Type B pancreatic cell (in vitro differentiated cells): Measurements from ENCODE around the gene TAAR6. TPM values are rescaled to one million over a fixed set of nuclear protein-coding genes. Genes with fewer than 3 reads are reported as not detected.

ENCODE experiments used
- DNase-seq: peaks from one replicate; pipeline ENCODE4 v3.0.0; 2021; ENCODE audit warnings: mixed read lengths; ENCODE audit not compliant: unreplicated experiment; ENCODE audit errors: extremely low spot score
- H3K27ac Mint-ChIP-seq: 2 replicates; pipeline ENCODE4 v1.8.0; 2021; ENCODE audit warnings: mild to moderate bottlenecking, mixed read lengths
- H3K27me3 Mint-ChIP-seq: 2 replicates; pipeline ENCODE4 v1.8.0; 2021; ENCODE audit warnings: mixed read lengths
- H3K36me3 Mint-ChIP-seq: 2 replicates; pipeline ENCODE4 v1.8.0; 2021; ENCODE audit warnings: mixed read lengths
- H3K4me1 Mint-ChIP-seq: one replicate; pipeline ENCODE4 v1.8.0; 2021; ENCODE audit warnings: mixed read lengths; ENCODE audit not compliant: unreplicated experiment
- H3K4me3 Mint-ChIP-seq: 2 replicates; pipeline ENCODE4 v1.8.0; 2021; ENCODE audit warnings: mild to moderate bottlenecking, mixed read lengths
- H3K9me3 Mint-ChIP-seq: 2 replicates; pipeline ENCODE4 v1.8.0; 2021; ENCODE audit warnings: mixed read lengths
- long read RNA-seq: library from polyadenylated mRNA; unstranded; transcript quantifications from one replicate; pipeline ENCODE4 v2.0.0, GENCODE V29; 2020
- total RNA-seq: library from RNA; stranded (reverse); gene quantifications from 2 replicates; pipeline ENCODE4 v1.2.1, GENCODE V29; 2021; ENCODE audit warnings: low replicate concordance
- TF ChIP-seq, protein P1 (sequence below): fragments of 200-600 bp; sonication (generic); conservative IDR thresholded peaks from 2 replicates; pipeline ENCODE4 v1.5.0; 2021; ENCODE audit warnings: antibody characterized with exemption, mild to moderate bottlenecking

The TAAR6 gene
- not detected in 2 replicates for total RNA-seq
- long read RNA-seq: 0 reads

DNA sequence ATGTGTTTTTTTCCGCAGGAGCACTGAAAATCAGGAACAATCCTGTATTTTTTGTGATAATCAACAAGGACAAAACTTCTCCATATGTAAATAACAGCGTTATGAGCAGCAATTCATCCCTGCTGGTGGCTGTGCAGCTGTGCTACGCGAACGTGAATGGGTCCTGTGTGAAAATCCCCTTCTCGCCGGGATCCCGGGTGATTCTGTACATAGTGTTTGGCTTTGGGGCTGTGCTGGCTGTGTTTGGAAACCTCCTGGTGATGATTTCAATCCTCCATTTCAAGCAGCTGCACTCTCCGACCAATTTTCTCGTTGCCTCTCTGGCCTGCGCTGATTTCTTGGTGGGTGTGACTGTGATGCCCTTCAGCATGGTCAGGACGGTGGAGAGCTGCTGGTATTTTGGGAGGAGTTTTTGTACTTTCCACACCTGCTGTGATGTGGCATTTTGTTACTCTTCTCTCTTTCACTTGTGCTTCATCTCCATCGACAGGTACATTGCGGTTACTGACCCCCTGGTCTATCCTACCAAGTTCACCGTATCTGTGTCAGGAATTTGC, at the start of gene TAAR6:
TAAR6 (plus strand) TSS at position 102 of the 557 bp plus-strand sequence; CDS start at position 102, 0 bp downstream.
- TF ChIP-seq, protein P1, sequence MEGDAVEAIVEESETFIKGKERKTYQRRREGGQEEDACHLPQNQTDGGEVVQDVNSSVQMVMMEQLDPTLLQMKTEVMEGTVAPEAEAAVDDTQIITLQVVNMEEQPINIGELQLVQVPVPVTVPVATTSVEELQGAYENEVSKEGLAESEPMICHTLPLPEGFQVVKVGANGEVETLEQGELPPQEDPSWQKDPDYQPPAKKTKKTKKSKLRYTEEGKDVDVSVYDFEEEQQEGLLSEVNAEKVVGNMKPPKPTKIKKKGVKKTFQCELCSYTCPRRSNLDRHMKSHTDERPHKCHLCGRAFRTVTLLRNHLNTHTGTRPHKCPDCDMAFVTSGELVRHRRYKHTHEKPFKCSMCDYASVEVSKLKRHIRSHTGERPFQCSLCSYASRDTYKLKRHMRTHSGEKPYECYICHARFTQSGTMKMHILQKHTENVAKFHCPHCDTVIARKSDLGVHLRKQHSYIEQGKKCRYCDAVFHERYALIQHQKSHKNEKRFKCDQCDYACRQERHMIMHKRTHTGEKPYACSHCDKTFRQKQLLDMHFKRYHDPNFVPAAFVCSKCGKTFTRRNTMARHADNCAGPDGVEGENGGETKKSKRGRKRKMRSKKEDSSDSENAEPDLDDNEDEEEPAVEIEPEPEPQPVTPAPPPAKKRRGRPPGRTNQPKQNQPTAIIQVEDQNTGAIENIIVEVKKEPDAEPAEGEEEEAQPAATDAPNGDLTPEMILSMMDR: no peak
- H3K4me1 Mint-ChIP-seq: no peaks in the 10 kb centered on the region
- no peaks in the 10 kb centered on the region for H3K9me3 Mint-ChIP-seq
- H3K4me3 Mint-ChIP-seq: no peak within 1 kb of the TSS
- no peaks in the 10 kb centered on the region for H3K27me3 Mint-ChIP-seq
- DNase-seq: no peak
- H3K27ac Mint-ChIP-seq: no peak within 1 kb of the TSS
- no peaks in the 10 kb centered on the region for H3K36me3 Mint-ChIP-seq

DNA sequence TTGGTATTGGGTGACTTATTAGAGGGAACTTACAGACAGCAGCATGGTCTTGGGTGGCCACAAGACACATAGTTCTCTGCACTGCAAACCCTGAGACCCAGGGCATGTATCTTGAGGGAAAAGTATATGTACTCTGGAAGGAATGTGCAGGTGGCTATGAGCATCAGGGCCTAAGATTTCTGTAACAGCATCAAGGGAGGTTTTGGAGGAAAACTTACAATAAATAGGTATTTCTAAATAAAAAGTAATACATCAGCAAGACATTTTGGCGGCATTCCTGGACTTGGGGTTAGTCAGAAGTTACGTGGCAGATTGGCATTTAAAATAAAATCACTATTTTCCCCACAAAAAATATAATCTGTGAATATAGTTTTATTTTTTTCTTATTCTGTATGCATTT, 49.2 kb upstream of the TAAR6 start:
- no peaks in the 10 kb centered on the region for H3K36me3 Mint-ChIP-seq
- peaks cover 4% of the 10 kb centered on the region for H3K27me3 Mint-ChIP-seq
- DNase-seq: no peak
- no peaks in the 10 kb centered on the region for H3K9me3 Mint-ChIP-seq
- TF ChIP-seq, protein P1: no peak
- H3K4me3 Mint-ChIP-seq: no peak overlapping the region
- no peak overlapping the region for H3K27ac Mint-ChIP-seq
- no peaks in the 10 kb centered on the region for H3K4me1 Mint-ChIP-seq

GRCh38 chr6:132524646-132525045, 45.5 kb upstream of the TAAR6 start:
- TF ChIP-seq, protein P1: no peak
- no peak overlapping the region for H3K27ac Mint-ChIP-seq
- no peak overlapping the region for H3K4me3 Mint-ChIP-seq
- no peaks in the 10 kb centered on the region for H3K36me3 Mint-ChIP-seq
- no peaks in the 10 kb centered on the region for H3K9me3 Mint-ChIP-seq
- H3K27me3 Mint-ChIP-seq: peaks cover 6% of the 10 kb centered on the region
- DNase-seq: no peak
- H3K4me1 Mint-ChIP-seq: no peaks in the 10 kb centered on the region

- no peaks in the 10 kb centered on the region for H3K9me3 Mint-ChIP-seq
- no peaks in the 10 kb centered on the region for H3K36me3 Mint-ChIP-seq
- H3K4me3 Mint-ChIP-seq: no peak overlapping the region
- H3K27me3 Mint-ChIP-seq: peaks cover 6% of the 10 kb centered on the region
- H3K4me1 Mint-ChIP-seq: no peaks in the 10 kb centered on the region
- H3K27ac Mint-ChIP-seq: no peak overlapping the region
- no peak for DNase-seq
- TF ChIP-seq, protein P1: no peak
Observed at GRCh38 chr6:132525866-132526265, 44.3 kb upstream of the TAAR6 start.

- H3K36me3 Mint-ChIP-seq: no peaks in the 10 kb centered on the region
- peaks cover 6% of the 10 kb centered on the region for H3K27me3 Mint-ChIP-seq
- H3K4me1 Mint-ChIP-seq: no peaks in the 10 kb centered on the region
- no peak for DNase-seq
- H3K27ac Mint-ChIP-seq: no peak overlapping the region
- no peaks in the 10 kb centered on the region for H3K9me3 Mint-ChIP-seq
- no peak overlapping the region for H3K4me3 Mint-ChIP-seq
- TF ChIP-seq, protein P1: no peak
Observed at GRCh38 chr6:132526461-132526860, 43.7 kb upstream of the TAAR6 start.
